ENCODE measurements around the gene TSG101. TPM values are rescaled to one million over a fixed set of nuclear protein-coding genes. Genes with fewer than 3 reads are reported as not detected.
A peak's percentile ranks its signal among the peaks of the same experiment; 100 is the strongest.

The TSG101 gene
- total RNA-seq, 1 donor from 2014 or later = 55.4 TPM

- H3K36me3 Mint-ChIP-seq (ENCODE audit: low read depth) = no peaks in the 10 kb centered on the region
- TF ChIP-seq CTCF (IDR thresholded peaks at IDR 0.05) = no peak
- no peaks in the 10 kb centered on the region for H3K4me1 Mint-ChIP-seq (ENCODE audit: low read depth)
Measured at GRCh38 chr11:18533365-18533764, 6.6 kb upstream of the TSG101 start.

GRCh38 chr11:18527512-18527911, 770 bp upstream of the TSG101 start:
- TF ChIP-seq CTCF (IDR thresholded peaks at IDR 0.05) = no peak
- Mint-ChIP-seq H3K4me1 (ENCODE audit: low read depth) (peaks cover 26% of the 10 kb centered on the region), H3K27me3 (ENCODE audit: low read depth) (no peaks in the 10 kb centered on the region), H3K9me3 (ENCODE audit: low read depth) (no peaks in the 10 kb centered on the region), H3K36me3 (ENCODE audit: low read depth) (peaks cover 3% of the 10 kb centered on the region), H3K4me3 (ENCODE audit: unreplicated experiment) (peak overlapping the region; percentile 99), H3K27ac (ENCODE audit: unreplicated experiment) (peak overlapping the region; percentile 99)
- DNase-seq (ENCODE audit: low spot score) = no peak

More at GRCh38 chr11:18533365-18533764, 6.6 kb upstream of the TSG101 start:
- no peak for DNase-seq (ENCODE audit: low spot score)
- Mint-ChIP-seq H3K27me3 (ENCODE audit: low read depth) (no peaks in the 10 kb centered on the region), H3K4me3 (ENCODE audit: unreplicated experiment) (no peak overlapping the region), H3K27ac (ENCODE audit: unreplicated experiment) (no peak overlapping the region), H3K9me3 (ENCODE audit: low read depth) (no peaks in the 10 kb centered on the region)

GRCh38 chr11:18526130-18526520, 617 bp downstream of the TSG101 start:
- Mint-ChIP-seq H3K27ac (ENCODE audit: unreplicated experiment) (peak overlapping the region; percentile 99), H3K4me3 (ENCODE audit: unreplicated experiment) (peak overlapping the region; percentile 99), H3K4me1 (ENCODE audit: low read depth) (peaks cover 33% of the 10 kb centered on the region), H3K27me3 (ENCODE audit: low read depth) (no peaks in the 10 kb centered on the region), H3K36me3 (ENCODE audit: low read depth) (peaks cover 5% of the 10 kb centered on the region), H3K9me3 (ENCODE audit: low read depth) (no peaks in the 10 kb centered on the region)
- no peak for DNase-seq (ENCODE audit: low spot score)
- TF ChIP-seq CTCF (IDR thresholded peaks at IDR 0.05) = no peak

- Mint-ChIP-seq H3K4me1 (ENCODE audit: low read depth) (peaks cover 33% of the 10 kb centered on the region), H3K9me3 (ENCODE audit: low read depth) (no peaks in the 10 kb centered on the region), H3K27ac (ENCODE audit: unreplicated experiment) (no peak overlapping the region), H3K27me3 (ENCODE audit: low read depth) (no peaks in the 10 kb centered on the region), H3K4me3 (ENCODE audit: unreplicated experiment) (no peak overlapping the region), H3K36me3 (ENCODE audit: low read depth) (peaks cover 5% of the 10 kb centered on the region)
- no peak for TF ChIP-seq CTCF (IDR thresholded peaks at IDR 0.05)
- no peak for DNase-seq (ENCODE audit: low spot score)
Measured at GRCh38 chr11:18524248-18524647, 2.5 kb downstream of the TSG101 start.

- TF ChIP-seq CTCF (IDR thresholded peaks at IDR 0.05) = no peak
- H3K4me1 Mint-ChIP-seq (ENCODE audit: low read depth) = peaks cover 33% of the 10 kb centered on the region
- no peaks in the 10 kb centered on the region for H3K27me3 Mint-ChIP-seq (ENCODE audit: low read depth)
- H3K36me3 Mint-ChIP-seq (ENCODE audit: low read depth) = peaks cover 5% of the 10 kb centered on the region
- DNase-seq (ENCODE audit: low spot score) = no peak
- H3K4me3 Mint-ChIP-seq (ENCODE audit: unreplicated experiment) = no peak overlapping the region
- H3K27ac Mint-ChIP-seq (ENCODE audit: unreplicated experiment) = no peak overlapping the region
- no peaks in the 10 kb centered on the region for H3K9me3 Mint-ChIP-seq (ENCODE audit: low read depth)
Measured at GRCh38 chr11:18523084-18523483, 3.7 kb downstream of the TSG101 start.
